Measurements from ENCODE around the gene KCTD3. TPM values are rescaled to one million over a fixed set of nuclear protein-coding genes. Genes with fewer than 3 reads are reported as not detected.
A peak's percentile ranks its signal among the peaks of the same experiment; 100 is the strongest.

KCTD3 gene
- 46.3 TPM for total RNA-seq (ENCODE audit: unreplicated experiment)
- long read RNA-seq, partial matches to known transcripts, result 1 of 2 reads
- long read RNA-seq, other reads (novel, unspliced or antisense), result 1 of 2 reads

DNA sequence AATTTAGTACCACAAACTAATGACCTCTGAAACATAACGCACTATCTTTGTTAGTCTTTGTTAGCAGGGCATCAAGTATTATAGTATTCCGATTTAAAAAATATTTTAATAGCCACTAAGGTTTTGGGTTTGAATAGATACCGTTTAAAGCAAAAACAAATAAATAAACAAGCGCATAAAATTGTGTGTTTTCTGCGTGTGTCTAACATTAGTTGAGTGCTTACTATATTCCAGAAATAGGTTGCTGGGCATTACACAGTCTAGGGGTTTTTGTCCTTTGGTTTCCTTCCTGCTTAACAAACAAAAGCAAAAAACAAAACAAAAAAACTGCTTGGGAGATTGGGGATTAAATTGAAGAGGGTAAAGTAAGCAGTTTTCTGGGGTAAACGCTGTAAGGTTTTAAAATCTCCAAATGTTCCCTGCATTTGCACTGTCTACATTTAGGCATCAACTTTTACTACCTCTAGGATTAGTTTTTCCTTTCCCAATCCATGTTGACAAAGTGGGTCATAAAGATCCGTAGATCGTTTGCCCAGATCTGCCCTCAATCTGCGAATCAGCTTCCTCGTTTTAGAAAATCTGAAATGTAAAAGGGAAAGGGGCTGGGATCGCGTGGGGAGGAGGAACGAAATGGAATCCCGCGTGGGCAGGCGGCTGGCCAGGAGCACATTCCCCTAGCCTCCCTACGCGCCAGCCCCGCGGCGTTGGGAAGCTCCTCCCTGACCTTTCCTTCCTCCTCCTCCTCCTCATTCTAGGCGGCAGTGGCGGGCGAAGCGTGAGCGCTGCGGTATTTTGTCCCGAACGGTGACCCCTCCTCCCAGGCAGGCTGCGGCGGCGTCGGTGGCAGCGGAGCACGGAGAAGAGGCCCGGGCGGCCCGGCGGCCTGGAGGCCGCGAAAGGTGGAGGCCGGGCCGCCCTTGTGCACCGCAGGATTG, at the start of gene KCTD3:
KCTD3 (plus strand) TSS at position 749 of the 935 bp plus-strand sequence. CDS start 382 bp downstream, outside the sequence.
- DNase-seq, result peak; percentile 89

DNA sequence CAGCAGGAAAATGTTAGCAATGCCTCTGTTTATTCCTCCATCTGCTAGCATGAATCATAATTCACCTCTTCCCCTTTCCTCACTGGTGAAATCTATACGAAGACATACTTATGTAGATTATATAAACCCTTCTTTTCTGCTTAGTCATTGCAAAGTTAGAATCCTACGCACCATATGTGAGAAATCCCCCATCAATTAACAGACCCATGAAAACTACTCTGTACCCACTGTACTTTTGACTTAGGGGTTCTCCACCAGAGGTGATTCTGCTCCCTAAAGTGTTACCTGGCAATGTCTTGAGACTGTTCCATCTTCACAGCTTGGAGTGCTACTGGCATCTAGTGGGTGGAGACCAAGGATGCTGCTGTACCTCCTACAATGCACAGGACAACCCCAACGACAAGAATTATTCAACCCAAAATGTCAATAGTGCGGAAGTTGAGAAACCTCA, 49.6 kb upstream of the KCTD3 start:
- Mint-ChIP-seq H3K4me3 (ENCODE audit: unreplicated experiment) (no peak overlapping the region), H3K4me1 (ENCODE audit: low read depth, unreplicated experiment) (no peaks in the 10 kb centered on the region), H3K9me3 (ENCODE audit: unreplicated experiment) (peaks cover 2% of the 10 kb centered on the region), H3K36me3 (ENCODE audit: unreplicated experiment) (no peaks in the 10 kb centered on the region), H3K27ac (ENCODE audit: unreplicated experiment) (no peak overlapping the region), H3K27me3 (ENCODE audit: unreplicated experiment) (no peaks in the 10 kb centered on the region)
- TF ChIP-seq, protein P1, sequence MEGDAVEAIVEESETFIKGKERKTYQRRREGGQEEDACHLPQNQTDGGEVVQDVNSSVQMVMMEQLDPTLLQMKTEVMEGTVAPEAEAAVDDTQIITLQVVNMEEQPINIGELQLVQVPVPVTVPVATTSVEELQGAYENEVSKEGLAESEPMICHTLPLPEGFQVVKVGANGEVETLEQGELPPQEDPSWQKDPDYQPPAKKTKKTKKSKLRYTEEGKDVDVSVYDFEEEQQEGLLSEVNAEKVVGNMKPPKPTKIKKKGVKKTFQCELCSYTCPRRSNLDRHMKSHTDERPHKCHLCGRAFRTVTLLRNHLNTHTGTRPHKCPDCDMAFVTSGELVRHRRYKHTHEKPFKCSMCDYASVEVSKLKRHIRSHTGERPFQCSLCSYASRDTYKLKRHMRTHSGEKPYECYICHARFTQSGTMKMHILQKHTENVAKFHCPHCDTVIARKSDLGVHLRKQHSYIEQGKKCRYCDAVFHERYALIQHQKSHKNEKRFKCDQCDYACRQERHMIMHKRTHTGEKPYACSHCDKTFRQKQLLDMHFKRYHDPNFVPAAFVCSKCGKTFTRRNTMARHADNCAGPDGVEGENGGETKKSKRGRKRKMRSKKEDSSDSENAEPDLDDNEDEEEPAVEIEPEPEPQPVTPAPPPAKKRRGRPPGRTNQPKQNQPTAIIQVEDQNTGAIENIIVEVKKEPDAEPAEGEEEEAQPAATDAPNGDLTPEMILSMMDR (IDR thresholded peaks at IDR 0.05; ENCODE audit: partially characterized antibody, unreplicated experiment), result no peak
- DNase-seq, result no peak

More for the DNA sequence above, at the start of gene KCTD3:
- H3K36me3 Mint-ChIP-seq (ENCODE audit: unreplicated experiment), result peaks cover 2% of the 10 kb centered on the region
- H3K27ac Mint-ChIP-seq (ENCODE audit: unreplicated experiment), result peak within 1 kb of the TSS; percentile 97
- TF ChIP-seq, protein P1 (IDR thresholded peaks at IDR 0.05; ENCODE audit: partially characterized antibody, unreplicated experiment), result no peak
- H3K4me3 Mint-ChIP-seq (ENCODE audit: unreplicated experiment), result peak within 1 kb of the TSS; percentile 96
- H3K27me3 Mint-ChIP-seq (ENCODE audit: unreplicated experiment), result peaks cover 4% of the 10 kb centered on the region
- peaks cover 5% of the 10 kb centered on the region for H3K9me3 Mint-ChIP-seq (ENCODE audit: unreplicated experiment)
- peaks cover 20% of the 10 kb centered on the region for H3K4me1 Mint-ChIP-seq (ENCODE audit: low read depth, unreplicated experiment)

DNA sequence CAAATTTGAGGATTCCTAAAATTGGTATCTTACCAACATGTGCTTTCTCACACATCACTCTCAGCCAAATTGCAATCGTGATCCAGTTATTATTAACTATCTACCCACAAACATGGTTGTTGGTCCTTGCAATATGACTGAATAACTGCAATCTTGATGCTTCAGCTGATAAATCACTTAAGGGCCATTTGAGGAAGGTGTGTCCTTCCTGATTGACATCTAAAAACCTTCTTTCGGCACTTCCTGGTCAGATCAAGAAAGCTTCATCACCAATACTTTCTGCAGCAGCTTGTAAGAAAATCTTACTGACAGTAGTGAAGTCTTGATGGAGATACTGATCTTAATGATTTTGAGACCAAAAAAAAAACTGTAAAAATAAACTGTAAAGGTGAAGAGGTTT, 48.5 kb upstream of the KCTD3 start:
- TF ChIP-seq, protein P1 (IDR thresholded peaks at IDR 0.05; ENCODE audit: partially characterized antibody, unreplicated experiment), result no peak
- no peak for DNase-seq
- no peak overlapping the region for H3K27ac Mint-ChIP-seq (ENCODE audit: unreplicated experiment)
- H3K4me3 Mint-ChIP-seq (ENCODE audit: unreplicated experiment), result no peak overlapping the region
- H3K27me3 Mint-ChIP-seq (ENCODE audit: unreplicated experiment), result no peaks in the 10 kb centered on the region
- H3K4me1 Mint-ChIP-seq (ENCODE audit: low read depth, unreplicated experiment), result no peaks in the 10 kb centered on the region
- H3K9me3 Mint-ChIP-seq (ENCODE audit: unreplicated experiment), result peaks cover 2% of the 10 kb centered on the region
- no peaks in the 10 kb centered on the region for H3K36me3 Mint-ChIP-seq (ENCODE audit: unreplicated experiment)

DNA sequence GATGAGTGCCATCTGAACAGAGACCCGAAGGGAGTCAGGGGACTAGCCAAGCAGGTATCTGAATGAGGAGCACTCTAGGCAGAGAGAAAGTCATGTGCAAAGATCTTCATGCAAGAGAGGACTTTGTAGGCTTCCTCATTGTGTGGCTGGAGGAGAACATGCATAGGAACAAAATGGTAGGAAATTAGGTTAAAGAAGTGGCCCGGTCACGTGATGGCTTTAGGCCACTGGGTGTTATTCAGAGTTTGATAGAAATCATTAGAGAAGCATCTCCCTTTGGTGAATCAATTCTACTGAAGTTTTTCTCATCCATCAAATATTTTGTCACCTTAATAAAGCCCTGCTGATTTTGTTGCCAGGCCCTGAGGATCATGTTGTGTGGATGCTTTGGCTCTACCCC, 45.8 kb upstream of the KCTD3 start:
- H3K36me3 Mint-ChIP-seq (ENCODE audit: unreplicated experiment), result no peaks in the 10 kb centered on the region

More for the DNA sequence above, 45.8 kb upstream of the KCTD3 start:
- H3K4me3 Mint-ChIP-seq (ENCODE audit: unreplicated experiment), result no peak overlapping the region
- H3K27me3 Mint-ChIP-seq (ENCODE audit: unreplicated experiment), result no peaks in the 10 kb centered on the region
- DNase-seq, result no peak
- TF ChIP-seq, protein P1 (IDR thresholded peaks at IDR 0.05; ENCODE audit: partially characterized antibody, unreplicated experiment), result no peak
- no peak overlapping the region for H3K27ac Mint-ChIP-seq (ENCODE audit: unreplicated experiment)
- H3K9me3 Mint-ChIP-seq (ENCODE audit: unreplicated experiment), result no peaks in the 10 kb centered on the region
- no peaks in the 10 kb centered on the region for H3K4me1 Mint-ChIP-seq (ENCODE audit: low read depth, unreplicated experiment)
